NCI-H526 (cell line): ENCODE data around the gene BAG3.
"Not testable (repeated sequence)": the region's sequence is repeated elsewhere in the genome, so short reads cannot be mapped to it uniquely, and the experiment has no call there.

Experiments used
- DNase-seq, 2 experiments: peaks; one replicate each; lab custom pipeline; 2025; lab: John Stamatoyannopoulos, UW

The BAG3 gene

GRCh38 chr10:119650692-119651513 lies at the start of gene BAG3:
Gene BAG3, plus strand, starts transcription at chr10:119651380. Its CDS starts 296 bp downstream, at chr10:119651676.
- peak; percentile 57 to 79 for DNase-seq

- peak in 1 of 2 experiments; percentile 32 for DNase-seq
Measured at GRCh38 chr10:119602241-119603095, 48.7 kb upstream of the BAG3 start.

GRCh38 chr10:119604468-119604867 lies 46.7 kb upstream of the BAG3 start:
- no peak for DNase-seq

- peak in 1 of 2 experiments; percentile 55 for DNase-seq
Measured at GRCh38 chr10:119608316-119609155, 42.6 kb upstream of the BAG3 start.

GRCh38 chr10:119609516-119609915 lies 41.7 kb upstream of the BAG3 start:
- DNase-seq, result no peak

- DNase-seq, result no peak
Measured at GRCh38 chr10:119611433-119611832, 39.7 kb upstream of the BAG3 start.

GRCh38 chr10:119613741-119614140 lies 37.4 kb upstream of the BAG3 start:
- no peak for DNase-seq

GRCh38 chr10:119614686-119615085 lies 36.5 kb upstream of the BAG3 start:
- DNase-seq, result no peak

- DNase-seq, result no peak
Measured at GRCh38 chr10:119616882-119617570, 34.2 kb upstream of the BAG3 start.

GRCh38 chr10:119619215-119619614 lies 32.0 kb upstream of the BAG3 start:
- DNase-seq, result no peak

GRCh38 chr10:119619811-119620210 lies 31.4 kb upstream of the BAG3 start:
- DNase-seq, result not testable (repeated sequence)

- DNase-seq, result no peak
Measured at GRCh38 chr10:119620241-119621077, 30.7 kb upstream of the BAG3 start.

GRCh38 chr10:119621078-119621384 lies 30.1 kb upstream of the BAG3 start:
- DNase-seq, result no peak

- peak in 1 of 2 experiments; percentile 4 for DNase-seq
Measured at GRCh38 chr10:119625570-119626280, 25.5 kb upstream of the BAG3 start.

- DNase-seq, result no peak
Measured at GRCh38 chr10:119630300-119630699, 20.9 kb upstream of the BAG3 start.

GRCh38 chr10:119633538-119634218 lies 17.5 kb upstream of the BAG3 start:
- DNase-seq, result no peak

GRCh38 chr10:119634219-119634544 lies 17.0 kb upstream of the BAG3 start:
- no peak for DNase-seq

GRCh38 chr10:119637631-119638030 lies 13.5 kb upstream of the BAG3 start:
- peak in 1 of 2 experiments; percentile 14 for DNase-seq

- DNase-seq, result no peak
Measured at GRCh38 chr10:119638982-119639381, 12.2 kb upstream of the BAG3 start.

GRCh38 chr10:119640384-119640783 lies 10.8 kb upstream of the BAG3 start:
- DNase-seq, result no peak
